GM19023 (cell line): ENCODE results near the gene PCBP3.
"Not testable (repeated sequence)": the region's sequence is repeated elsewhere in the genome, so short reads cannot be mapped to it uniquely, and the experiment has no call there.

ENCODE experiments used
- ATAC-seq: cut with Tn5 transposase; IDR thresholded peaks from one replicate; pipeline ENCODE4 v1.9.1; 2021; ENCODE audit warnings: mild to moderate bottlenecking, moderate library complexity; ENCODE audit not compliant: unreplicated experiment

The PCBP3 gene

DNA sequence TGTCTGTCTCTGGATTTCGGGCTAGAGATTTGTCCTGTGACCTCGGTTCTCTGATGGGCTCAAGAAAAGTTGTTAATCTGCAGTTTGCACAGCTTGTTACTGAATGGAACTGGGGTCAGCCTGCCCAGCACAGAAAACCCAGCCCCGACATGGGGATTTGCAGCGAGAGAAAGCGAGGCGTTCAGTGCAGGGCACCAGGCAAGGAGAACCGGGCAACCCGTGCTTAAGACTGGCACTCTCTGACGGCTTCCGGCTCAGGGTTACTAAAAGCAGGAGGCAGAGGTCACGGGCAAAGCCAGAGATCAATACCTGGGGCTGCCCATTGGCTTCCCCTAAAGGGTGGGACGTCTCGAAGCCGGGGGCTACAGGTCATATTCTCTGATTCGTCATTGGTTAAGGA, 308.2 kb downstream of the PCBP3 start:
- no peak for ATAC-seq

DNA sequence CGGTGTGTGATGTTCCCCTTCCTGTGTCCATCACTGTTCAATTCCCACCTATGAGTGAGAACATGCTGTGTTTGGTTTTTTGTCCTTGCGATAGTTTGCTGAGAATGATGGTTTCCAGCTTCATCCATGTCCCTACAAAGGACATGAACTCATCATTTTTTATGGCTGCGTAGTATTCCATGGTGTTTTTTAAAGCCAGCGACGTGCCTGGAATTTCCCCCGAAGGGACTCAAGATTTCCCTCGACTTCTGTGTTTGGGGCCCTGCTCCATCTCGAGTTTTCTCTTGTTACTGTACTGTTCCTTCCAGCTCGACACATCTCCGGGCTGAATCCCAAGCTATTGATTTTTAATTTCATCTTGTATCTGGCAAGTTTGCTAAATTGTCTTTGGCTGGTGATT, 309.0 kb downstream of the PCBP3 start:
- not testable (repeated sequence) for ATAC-seq

DNA sequence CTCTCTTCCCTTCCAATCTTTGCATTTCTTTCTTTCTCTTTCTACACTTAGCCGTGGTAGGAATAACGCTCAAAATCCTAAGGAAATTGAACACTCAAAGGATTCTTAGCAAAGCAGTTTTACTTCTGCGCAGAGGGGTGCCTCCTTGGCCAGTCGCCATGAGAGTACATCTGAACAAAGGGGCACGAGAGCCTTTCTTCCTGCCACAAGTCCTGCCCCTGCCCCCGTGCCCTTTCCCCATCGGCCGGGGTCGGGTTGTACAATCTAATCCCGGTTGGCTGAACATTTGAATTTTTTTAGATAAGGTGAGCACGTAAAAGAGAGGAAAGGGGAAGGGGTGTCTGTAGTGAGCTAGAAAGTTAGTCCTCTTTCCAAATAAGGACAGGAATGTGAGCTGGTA, 309.4 kb downstream of the PCBP3 start:
- no peak for ATAC-seq

DNA sequence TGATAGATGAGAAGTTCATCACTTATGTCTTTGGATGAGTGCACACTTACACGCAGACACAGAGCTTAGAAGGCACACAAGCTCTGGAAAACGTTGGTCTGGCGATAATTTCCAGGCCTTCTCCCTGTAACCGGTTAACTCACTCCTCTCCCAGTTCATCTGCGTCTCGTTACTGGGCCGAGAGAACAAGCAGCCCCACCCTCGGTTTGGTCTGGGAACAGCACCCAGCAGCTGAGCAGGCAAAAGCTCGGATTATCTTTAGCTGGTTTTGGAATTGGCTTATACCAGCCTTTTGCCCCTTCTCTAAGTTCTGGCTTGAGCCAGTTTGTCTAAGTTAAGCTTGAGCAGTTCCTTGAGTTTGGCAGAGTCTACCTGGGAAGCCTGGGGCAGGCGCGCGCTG, 310.7 kb downstream of the PCBP3 start:
- ATAC-seq = no peak

- ATAC-seq = no peak
Measured at GRCh38 chr21:45954921-45955320, 311.4 kb downstream of the PCBP3 start.

DNA sequence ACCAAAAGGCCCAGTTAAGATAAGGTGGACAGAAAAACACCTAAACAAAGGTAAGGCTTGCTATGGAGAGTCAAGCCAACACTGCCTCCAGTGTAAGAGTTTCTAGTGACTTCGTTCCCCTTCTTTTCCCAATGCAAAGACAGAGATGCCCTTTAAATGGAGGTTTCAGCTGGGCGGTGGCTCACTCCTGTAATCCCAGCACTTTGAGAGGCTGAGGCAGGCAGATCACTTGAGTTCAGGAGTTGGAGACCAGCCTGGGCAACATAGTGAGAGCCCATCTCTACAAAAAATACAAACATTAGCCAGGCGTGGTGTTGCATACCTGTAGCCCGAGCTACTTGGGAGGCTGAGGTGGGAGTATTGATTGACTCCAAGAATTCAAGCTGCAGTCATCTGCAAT, 314.0 kb downstream of the PCBP3 start:
- ATAC-seq = no peak

DNA sequence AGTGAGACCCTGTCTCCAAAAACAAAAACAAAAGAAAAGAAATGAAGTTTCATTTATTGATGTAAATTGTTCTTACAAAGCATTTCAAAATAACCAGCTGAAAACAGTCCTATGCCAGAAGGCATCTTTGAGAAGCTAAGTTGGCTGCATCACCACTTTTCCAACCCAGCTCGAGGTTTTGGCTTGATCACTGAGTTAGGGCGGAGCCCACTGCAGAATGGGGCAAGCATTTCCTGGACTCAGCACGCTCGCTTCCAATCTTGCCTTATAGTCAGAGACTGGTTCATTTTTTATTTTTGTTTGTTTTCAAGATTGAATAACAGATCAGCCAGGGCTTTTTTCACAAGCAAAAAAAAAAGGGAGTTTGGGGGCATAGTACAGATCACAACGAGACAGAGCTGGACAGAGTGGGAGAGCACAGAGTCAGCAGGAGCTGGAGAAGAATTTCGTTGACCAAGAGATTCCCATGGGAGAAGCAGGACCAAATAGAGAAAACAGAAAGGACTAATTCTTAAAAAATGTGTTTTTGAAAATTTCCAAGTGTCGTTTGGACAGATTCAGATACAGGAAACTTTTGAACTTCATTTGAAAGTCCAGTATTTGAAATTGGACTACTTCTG, 314.6 kb downstream of the PCBP3 start:
- ATAC-seq = no peak

DNA sequence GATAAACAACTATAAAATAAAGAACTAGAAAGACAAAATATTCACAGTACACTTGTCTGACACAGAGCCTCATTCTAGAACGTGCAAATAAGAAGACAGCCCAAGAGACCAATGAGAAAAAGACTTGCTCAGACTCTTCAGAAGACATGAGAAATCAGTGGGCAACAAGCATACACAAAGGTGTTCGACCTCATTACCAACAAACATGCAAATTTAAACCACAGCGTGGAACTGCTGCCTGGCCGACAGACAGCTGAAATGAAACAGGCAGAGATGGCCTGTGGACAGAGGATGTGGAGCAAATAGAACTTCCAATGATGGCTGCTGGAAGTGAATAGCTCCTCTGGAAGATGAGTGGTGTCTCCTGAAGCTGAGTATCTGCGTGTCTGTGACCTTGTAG, 315.7 kb downstream of the PCBP3 start:
- ATAC-seq = no peak

DNA sequence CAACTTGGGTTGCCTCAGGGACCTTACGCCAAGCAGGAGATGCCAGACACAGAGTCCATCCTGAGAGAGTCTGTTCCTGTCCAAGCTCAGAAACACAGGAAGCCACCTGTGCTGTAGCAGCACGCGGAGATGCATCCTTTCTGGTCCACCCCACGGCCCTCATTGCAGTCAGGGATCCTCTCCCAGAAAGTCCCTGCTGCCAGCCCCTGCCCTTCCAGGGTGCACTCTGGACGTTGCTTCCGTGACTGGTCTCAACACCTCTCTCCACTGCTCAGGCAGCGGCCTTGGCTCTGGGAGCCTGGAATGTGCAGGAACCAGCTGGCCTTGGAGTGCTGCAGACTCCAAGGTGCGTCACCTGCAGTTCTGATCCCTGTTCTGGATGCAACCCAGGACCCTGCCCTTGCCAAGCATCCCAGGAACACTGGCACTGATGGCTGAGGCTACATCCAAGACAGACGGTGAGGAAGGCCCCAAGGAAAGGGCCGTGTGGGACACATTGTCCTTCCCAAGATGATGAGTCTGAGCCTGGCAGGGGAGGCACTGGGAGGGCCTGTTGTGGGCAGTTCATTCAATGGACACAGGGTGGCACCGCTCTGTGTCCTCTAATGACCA, 316.4 kb downstream of the PCBP3 start:
- no peak for ATAC-seq

DNA sequence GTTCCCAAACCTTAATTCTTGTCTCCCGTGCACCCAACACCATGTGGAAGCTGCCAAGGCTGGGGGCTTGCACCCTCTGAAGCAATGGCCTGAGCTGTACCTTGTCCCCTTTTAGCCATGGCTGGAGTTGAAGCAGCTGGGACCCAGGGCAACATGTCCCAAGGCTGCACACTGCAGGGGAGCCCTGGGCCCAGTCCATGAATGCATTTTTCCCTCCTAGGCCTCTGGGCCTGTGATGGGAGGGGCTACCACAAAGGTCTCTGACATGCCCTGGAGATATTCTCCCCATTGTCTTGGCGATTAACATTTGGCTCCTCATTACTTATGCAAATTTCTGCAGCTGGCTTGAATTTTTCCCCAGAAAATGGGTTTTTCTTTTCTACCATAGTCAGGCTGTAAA, 317.9 kb downstream of the PCBP3 start:
- not testable (repeated sequence) for ATAC-seq

GRCh38 chr21:45962531-45963231, 319.2 kb downstream of the PCBP3 start:
- ATAC-seq = no peak

- ATAC-seq = no peak
Measured at GRCh38 chr21:45963232-45963570, 319.7 kb downstream of the PCBP3 start.

DNA sequence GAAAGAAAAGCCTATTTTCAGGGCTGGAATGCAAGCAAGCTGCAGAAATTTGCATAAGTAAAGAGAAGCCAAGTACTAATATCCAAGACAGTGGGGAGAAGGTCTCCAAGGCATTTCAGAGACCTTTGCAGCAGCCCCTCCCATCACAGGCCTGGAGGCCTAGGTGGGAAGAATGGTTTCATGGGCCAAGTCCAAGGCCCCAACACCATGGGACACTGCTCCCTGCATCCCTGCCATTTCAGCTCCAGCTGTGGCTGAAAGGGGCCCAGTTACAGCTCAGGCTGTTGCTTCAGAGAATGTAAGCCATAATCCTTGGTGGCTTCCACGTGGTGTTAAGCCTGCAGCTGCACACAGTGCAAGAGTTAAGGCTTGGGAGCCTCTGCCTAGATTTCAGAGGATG, 321.1 kb downstream of the PCBP3 start:
- ATAC-seq = no peak

DNA sequence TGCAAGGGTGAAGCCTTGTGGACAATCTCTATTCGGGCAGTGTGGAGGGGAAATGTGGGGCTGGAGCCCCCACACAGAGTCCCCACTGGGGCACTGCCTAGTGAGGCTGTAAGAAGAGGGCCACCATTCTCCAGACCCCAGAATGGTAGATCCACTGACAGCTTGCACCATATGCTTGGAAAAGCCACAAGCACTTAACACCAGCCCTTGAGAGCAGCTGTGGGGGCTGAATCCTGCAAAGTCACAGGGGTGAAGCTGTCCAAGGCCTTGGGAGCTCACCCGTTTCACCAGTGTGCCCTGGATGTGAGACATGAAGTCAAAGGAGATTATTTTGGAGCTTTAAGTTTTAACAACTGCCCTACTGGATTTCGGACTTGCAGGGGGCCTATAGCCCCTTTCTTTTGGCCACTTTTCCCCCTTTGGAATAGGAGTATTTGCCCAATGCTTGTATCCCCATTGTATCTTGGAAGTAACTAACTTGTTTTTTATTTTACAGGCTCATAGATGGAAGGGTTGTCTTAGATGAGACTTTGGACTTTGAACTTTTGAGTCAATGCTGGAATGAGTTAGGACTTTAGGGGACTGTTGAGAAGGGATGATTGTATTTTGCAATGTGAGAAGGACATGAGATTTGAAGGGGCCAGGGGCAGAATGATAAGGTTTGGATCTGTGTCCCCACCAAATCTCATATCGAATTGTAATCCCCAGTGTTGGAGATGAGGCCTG, 321.7 kb downstream of the PCBP3 start:
- ATAC-seq = no peak

- ATAC-seq = no peak
Measured at GRCh38 chr21:45966791-45967394, 323.4 kb downstream of the PCBP3 start.

GRCh38 chr21:45969921-45970673, 326.6 kb downstream of the PCBP3 start:
- no peak for ATAC-seq

DNA sequence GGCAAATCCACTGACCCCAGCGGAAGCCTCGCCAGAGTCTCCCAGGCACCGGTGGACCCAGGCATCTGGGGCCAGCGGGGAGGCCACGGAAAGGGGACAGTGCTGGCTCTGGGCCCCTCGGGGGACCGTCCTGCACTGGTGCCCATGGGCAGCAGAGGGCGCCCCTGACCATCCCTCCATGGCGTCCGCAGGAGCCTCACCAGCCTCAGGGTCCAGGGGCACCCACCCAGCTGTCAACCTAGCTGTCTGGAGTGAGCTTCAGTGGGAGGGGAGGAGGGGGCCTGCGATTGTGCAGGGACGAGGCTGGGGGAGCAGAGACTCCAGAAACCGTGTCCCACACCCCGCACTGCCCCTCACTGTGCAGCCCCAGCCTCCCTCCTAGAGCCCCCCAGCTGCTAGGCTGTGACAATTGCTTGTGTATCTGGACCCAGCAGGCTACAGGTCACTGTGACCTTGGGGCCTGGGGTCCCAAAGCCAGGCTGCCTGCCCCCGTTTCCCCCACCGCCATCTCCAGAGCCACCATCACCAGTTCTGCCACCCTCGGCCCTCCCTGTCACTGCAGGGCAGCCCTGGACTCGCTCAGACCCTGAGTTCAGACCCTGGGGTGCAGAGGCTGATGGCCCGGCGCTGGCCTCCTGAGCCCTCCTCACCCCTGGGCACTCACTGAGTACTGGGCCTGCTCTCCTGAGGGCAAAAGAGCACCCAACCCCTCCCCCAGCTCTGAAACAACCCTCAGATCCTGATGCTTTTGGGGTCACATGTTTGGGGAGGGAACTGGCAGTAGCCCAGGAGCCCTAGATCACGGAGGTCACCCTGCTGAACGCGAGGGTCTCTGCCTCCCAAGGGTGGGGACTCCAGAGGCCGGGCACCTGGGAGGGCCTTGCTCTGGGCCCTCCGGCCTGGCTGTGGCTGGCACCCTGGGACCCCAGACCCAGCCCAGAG, 327.4 kb downstream of the PCBP3 start:
- ATAC-seq = no peak

- no peak for ATAC-seq
Measured at GRCh38 chr21:45971616-45972352, 328.3 kb downstream of the PCBP3 start.

DNA sequence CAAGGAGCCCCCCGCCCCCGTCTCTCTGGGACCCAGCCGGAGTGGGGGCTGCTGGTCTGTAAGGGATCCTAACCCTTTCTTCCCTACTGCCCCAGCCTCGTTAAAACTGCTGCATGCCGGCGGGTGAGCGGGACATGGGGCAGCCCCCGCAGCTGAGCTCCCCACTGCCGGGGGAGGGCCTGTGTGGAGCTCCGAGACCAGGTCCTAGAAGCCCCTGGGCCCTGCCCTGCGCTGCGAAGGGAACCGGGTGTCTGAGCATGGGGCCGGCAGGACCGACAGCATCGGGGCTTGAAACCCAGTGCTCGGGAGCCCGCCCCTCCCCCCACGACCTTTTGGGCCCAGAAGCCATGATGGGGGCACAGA, 328.8 kb downstream of the PCBP3 start:
- ATAC-seq = no peak
